ENCODE measurements around the gene EFR3B. TPM values are rescaled to one million over a fixed set of nuclear protein-coding genes. Genes with fewer than 3 reads are reported as not detected.
"Not testable (repeated sequence)": the region's sequence is repeated elsewhere in the genome, so short reads cannot be mapped to it uniquely, and the experiment has no call there.

The EFR3B gene, protein sequence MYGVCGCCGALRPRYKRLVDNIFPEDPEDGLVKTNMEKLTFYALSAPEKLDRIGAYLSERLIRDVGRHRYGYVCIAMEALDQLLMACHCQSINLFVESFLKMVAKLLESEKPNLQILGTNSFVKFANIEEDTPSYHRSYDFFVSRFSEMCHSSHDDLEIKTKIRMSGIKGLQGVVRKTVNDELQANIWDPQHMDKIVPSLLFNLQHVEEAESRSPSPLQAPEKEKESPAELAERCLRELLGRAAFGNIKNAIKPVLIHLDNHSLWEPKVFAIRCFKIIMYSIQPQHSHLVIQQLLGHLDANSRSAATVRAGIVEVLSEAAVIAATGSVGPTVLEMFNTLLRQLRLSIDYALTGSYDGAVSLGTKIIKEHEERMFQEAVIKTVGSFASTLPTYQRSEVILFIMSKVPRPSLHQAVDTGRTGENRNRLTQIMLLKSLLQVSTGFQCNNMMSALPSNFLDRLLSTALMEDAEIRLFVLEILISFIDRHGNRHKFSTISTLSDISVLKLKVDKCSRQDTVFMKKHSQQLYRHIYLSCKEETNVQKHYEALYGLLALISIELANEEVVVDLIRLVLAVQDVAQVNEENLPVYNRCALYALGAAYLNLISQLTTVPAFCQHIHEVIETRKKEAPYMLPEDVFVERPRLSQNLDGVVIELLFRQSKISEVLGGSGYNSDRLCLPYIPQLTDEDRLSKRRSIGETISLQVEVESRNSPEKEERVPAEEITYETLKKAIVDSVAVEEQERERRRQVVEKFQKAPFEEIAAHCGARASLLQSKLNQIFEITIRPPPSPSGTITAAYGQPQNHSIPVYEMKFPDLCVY
- polyA plus RNA-seq (2013, experiment 1 of 2): 5.9 TPM
- polyA plus RNA-seq (2013, experiment 2 of 2): 7.7 TPM

GRCh38 chr2:25041928-25042320, at the start of gene EFR3B:
TSS of gene EFR3B (plus strand) at chr2:25042076. CDS start at chr2:25042313, 237 bp downstream.
- H3K9ac ChIP-seq (ENCODE audit: low read depth, low read length): peak within 1 kb of the TSS; percentile 73
- H3K36me3 ChIP-seq (ENCODE audit: insufficient read depth, low read length): no peaks in the 10 kb centered on the region
- H3K27me3 ChIP-seq (ENCODE audit: insufficient read depth, low read length): peaks cover 28% of the 10 kb centered on the region
- H3K4me3 ChIP-seq (ENCODE audit: low read length): peak within 1 kb of the TSS; percentile 64
- WGBS: under 1% methylated on average over 54 of the region's 54 CpGs
- no peak within 1 kb of the TSS for H3K27ac ChIP-seq (ENCODE audit: low read depth, low read length)
- H3K9me3 ChIP-seq (ENCODE audit: insufficient read depth, low read depth, low read length): no peaks in the 10 kb centered on the region
- H3K4me1 ChIP-seq (ENCODE audit: insufficient read depth, low read length): peaks cover 8% of the 10 kb centered on the region; the same call in 1 of the 2 replicates

DNA sequence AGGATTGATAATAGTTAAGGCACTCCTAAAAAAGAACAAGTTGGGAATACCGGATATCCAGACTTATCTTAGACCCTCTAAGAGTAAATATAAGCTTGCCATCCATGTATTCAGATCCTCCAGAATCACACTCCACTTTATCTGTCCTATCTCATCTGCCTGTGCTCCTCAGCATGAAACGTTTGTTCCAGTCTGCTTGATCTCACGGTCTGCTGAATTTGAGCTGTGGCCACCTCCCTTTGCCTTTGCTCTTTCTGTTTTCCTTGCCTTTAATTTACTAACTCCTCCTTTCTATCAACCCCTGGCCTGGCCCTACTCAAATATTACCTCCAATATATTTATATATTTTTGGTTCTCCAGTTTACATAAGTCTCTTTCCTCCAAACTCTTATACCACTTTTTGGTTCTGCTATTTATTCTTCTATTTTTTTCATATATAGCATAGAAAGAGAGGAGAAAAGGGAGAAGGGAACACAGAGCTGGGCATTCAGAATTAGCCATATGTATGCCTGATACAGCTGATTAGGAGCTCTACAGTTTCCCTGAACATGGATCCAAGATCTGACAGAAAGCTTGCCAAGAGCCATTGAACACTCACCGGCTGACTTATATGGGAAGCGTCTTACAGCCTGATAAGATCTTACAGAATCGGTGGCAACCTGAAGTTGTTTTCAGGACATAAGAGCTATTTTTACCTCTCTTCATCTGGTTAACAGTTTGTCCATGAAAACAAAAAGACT, 48.3 kb upstream of the EFR3B start:
- no peaks in the 10 kb centered on the region for H3K4me1 ChIP-seq (ENCODE audit: insufficient read depth, low read length)
- no peak overlapping the region for H3K27ac ChIP-seq (ENCODE audit: low read depth, low read length)
- 81% methylated on average over 6 of the region's 6 CpGs for WGBS
- H3K4me3 ChIP-seq (ENCODE audit: low read length): no peak overlapping the region
- H3K9me3 ChIP-seq (ENCODE audit: insufficient read depth, low read depth, low read length): no peaks in the 10 kb centered on the region
- no peak overlapping the region for H3K9ac ChIP-seq (ENCODE audit: low read depth, low read length)
- no peaks in the 10 kb centered on the region for H3K27me3 ChIP-seq (ENCODE audit: insufficient read depth, low read length)
- no peaks in the 10 kb centered on the region for H3K36me3 ChIP-seq (ENCODE audit: insufficient read depth, low read length)

- H3K4me3 ChIP-seq (ENCODE audit: low read length): no peak overlapping the region
- no peak overlapping the region for H3K27ac ChIP-seq (ENCODE audit: low read depth, low read length)
- H3K9me3 ChIP-seq (ENCODE audit: insufficient read depth, low read depth, low read length): no peaks in the 10 kb centered on the region
- no peaks in the 10 kb centered on the region for H3K36me3 ChIP-seq (ENCODE audit: insufficient read depth, low read length)
- no peaks in the 10 kb centered on the region for H3K27me3 ChIP-seq (ENCODE audit: insufficient read depth, low read length)
- no peak overlapping the region for H3K9ac ChIP-seq (ENCODE audit: low read depth, low read length)
- WGBS: 85% methylated on average over 1 of the region's 1 CpG
- no peaks in the 10 kb centered on the region for H3K4me1 ChIP-seq (ENCODE audit: insufficient read depth, low read length)
Observed at GRCh38 chr2:24994146-24994724, 47.6 kb upstream of the EFR3B start.

DNA sequence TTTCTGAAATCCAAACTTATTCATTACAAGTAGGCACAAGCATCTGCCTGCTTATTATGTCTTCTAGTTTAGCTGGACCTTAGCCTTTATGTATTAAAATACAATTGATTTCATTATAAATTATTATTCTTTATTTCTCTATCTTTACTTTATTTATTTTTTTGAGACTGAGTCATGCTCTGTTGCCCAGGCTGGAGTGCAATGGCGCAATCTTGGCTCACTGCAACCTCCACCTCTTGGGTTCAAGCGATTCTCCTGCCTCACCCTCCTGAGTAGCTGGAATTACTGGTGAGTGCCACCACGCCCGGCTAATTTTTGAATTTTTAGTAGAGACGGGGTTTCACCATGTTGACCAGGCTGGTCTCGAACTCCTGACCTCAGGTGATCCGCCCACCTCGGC, 42.8 kb upstream of the EFR3B start:
- not testable (repeated sequence) for H3K27me3 ChIP-seq (ENCODE audit: insufficient read depth, low read length); H3K4me3 ChIP-seq (ENCODE audit: low read length); H3K9me3 ChIP-seq (ENCODE audit: insufficient read depth, low read depth, low read length); H3K27ac ChIP-seq (ENCODE audit: low read depth, low read length); H3K9ac ChIP-seq (ENCODE audit: low read depth, low read length); H3K4me1 ChIP-seq (ENCODE audit: insufficient read depth, low read length); H3K36me3 ChIP-seq (ENCODE audit: insufficient read depth, low read length)
- WGBS: 83% methylated on average over 7 of the region's 8 CpGs

DNA sequence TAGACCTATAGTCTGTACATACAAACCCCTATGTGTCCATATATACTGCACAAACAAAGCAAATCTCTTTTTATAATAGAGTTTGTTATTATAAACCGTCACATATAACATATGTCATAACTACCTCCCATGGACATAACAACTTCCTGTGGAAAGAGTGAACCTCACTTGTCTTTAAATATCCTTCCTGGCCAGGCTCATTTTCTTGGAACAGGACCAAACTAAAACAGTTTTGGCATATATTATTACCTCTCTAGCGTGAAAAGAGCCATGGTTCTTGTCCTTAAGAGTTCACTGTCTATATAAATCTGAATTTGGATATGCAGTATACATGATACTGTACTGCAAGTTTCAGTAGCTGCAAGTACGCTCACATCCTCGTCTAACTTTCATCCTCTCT, 41.8 kb upstream of the EFR3B start:
- no peaks in the 10 kb centered on the region for H3K9me3 ChIP-seq (ENCODE audit: insufficient read depth, low read depth, low read length)
- no peak overlapping the region for H3K9ac ChIP-seq (ENCODE audit: low read depth, low read length)
- H3K4me1 ChIP-seq (ENCODE audit: insufficient read depth, low read length): no peaks in the 10 kb centered on the region; the same call in 1 of the 2 replicates
- no peak overlapping the region for H3K4me3 ChIP-seq (ENCODE audit: low read length)
- 95% methylated on average over 2 of the region's 4 CpGs for WGBS
- H3K27me3 ChIP-seq (ENCODE audit: insufficient read depth, low read length): no peaks in the 10 kb centered on the region
- no peak overlapping the region for H3K27ac ChIP-seq (ENCODE audit: low read depth, low read length)
- no peaks in the 10 kb centered on the region for H3K36me3 ChIP-seq (ENCODE audit: insufficient read depth, low read length)

DNA sequence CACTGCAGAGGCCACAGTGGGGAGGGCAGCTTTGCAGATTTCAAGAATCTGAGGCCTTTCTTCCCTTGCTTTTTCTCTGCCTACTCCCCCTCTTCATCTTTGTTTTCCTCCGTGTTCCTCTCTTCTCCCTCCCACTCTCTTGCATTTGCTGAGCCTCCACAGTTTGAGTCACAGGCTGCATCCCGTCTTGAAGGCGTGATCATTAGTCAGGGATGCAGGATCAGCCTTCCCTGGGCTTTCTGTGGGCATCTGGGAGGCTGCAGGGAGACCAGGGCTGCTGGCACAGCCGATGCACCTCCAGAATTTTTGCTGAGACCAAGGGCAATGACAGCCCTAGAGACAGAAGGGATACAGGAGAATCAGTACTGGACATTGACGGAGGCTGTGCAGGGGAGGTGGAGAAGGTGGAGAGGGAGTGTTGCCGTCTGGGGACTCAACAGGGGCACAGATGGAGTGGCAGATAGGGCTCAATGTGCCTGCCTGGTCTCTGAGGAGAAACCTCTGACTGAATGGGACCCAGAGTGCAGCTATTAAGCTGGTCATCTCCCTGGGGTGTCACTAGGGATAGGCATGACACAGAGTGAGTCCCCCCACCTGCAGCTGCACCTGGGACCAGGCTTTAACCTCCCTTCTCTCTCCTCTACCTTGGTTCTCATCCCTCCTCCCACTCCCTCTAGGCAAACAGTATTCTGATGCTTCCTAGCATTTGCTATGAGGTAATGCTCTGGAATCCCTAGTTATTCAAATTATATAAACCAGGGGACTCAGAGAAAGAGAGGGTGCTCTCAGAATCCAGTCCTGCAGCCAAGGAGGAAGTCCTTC, 41.2 kb upstream of the EFR3B start:
- Histone ChIP-seq H3K4me3 (ENCODE audit: low read length) (no peak overlapping the region), H3K27ac (ENCODE audit: low read depth, low read length) (no peak overlapping the region), H3K4me1 (ENCODE audit: insufficient read depth, low read length) (no peaks in the 10 kb centered on the region; the same call in 1 of the 2 replicates), H3K9me3 (ENCODE audit: insufficient read depth, low read depth, low read length) (no peaks in the 10 kb centered on the region), H3K9ac (ENCODE audit: low read depth, low read length) (no peak overlapping the region), H3K27me3 (ENCODE audit: insufficient read depth, low read length) (no peaks in the 10 kb centered on the region), H3K36me3 (ENCODE audit: insufficient read depth, low read length) (no peaks in the 10 kb centered on the region)
- 70% methylated on average over 6 of the region's 6 CpGs for WGBS

DNA sequence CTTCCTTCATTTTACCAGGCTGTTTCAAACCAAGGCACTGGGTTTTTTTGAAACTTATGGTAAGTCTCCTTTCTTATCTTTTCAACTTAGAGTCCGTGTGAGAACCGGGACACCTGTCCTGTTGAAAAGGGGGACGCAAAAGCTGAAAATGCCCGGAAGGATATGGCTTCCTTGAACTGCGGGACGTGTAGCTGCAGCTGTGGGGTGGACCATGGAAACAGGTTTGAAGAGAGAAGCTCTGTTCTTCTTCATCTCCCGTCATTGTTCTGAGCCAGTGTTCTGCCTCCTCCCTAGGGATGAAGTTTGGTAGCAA, 40.6 kb upstream of the EFR3B start:
- Histone ChIP-seq H3K36me3 (ENCODE audit: insufficient read depth, low read length) (no peaks in the 10 kb centered on the region), H3K4me3 (ENCODE audit: low read length) (no peak overlapping the region), H3K27ac (ENCODE audit: low read depth, low read length) (no peak overlapping the region), H3K4me1 (ENCODE audit: insufficient read depth, low read length) (no peaks in the 10 kb centered on the region; the same call in 1 of the 2 replicates), H3K9me3 (ENCODE audit: insufficient read depth, low read depth, low read length) (no peaks in the 10 kb centered on the region), H3K9ac (ENCODE audit: low read depth, low read length) (no peak overlapping the region), H3K27me3 (ENCODE audit: insufficient read depth, low read length) (no peaks in the 10 kb centered on the region)
- 85% methylated on average over 7 of the region's 7 CpGs for WGBS

GRCh38 chr2:25002066-25002465, 39.8 kb upstream of the EFR3B start:
- Histone ChIP-seq H3K9ac (ENCODE audit: low read depth, low read length) (no peak overlapping the region), H3K36me3 (ENCODE audit: insufficient read depth, low read length) (no peaks in the 10 kb centered on the region), H3K4me1 (ENCODE audit: insufficient read depth, low read length) (no peaks in the 10 kb centered on the region; the same call in 1 of the 2 replicates), H3K27ac (ENCODE audit: low read depth, low read length) (no peak overlapping the region), H3K9me3 (ENCODE audit: insufficient read depth, low read depth, low read length) (no peaks in the 10 kb centered on the region), H3K27me3 (ENCODE audit: insufficient read depth, low read length) (no peaks in the 10 kb centered on the region), H3K4me3 (ENCODE audit: low read length) (no peak overlapping the region)
- 80% methylated on average over 1 of the region's 1 CpG for WGBS

GRCh38 chr2:25009954-25010353, 31.9 kb upstream of the EFR3B start:
- Histone ChIP-seq H3K36me3 (ENCODE audit: insufficient read depth, low read length) (no peaks in the 10 kb centered on the region), H3K9ac (ENCODE audit: low read depth, low read length) (no peak overlapping the region), H3K27me3 (ENCODE audit: insufficient read depth, low read length) (no peaks in the 10 kb centered on the region), H3K4me3 (ENCODE audit: low read length) (no peak overlapping the region), H3K27ac (ENCODE audit: low read depth, low read length) (no peak overlapping the region), H3K9me3 (ENCODE audit: insufficient read depth, low read depth, low read length) (no peaks in the 10 kb centered on the region), H3K4me1 (ENCODE audit: insufficient read depth, low read length) (no peaks in the 10 kb centered on the region)
- WGBS: 89% methylated on average over 11 of the region's 11 CpGs

GRCh38 chr2:25011342-25011741, 30.5 kb upstream of the EFR3B start:
- WGBS: 96% methylated on average over 2 of the region's 2 CpGs
- H3K4me3 ChIP-seq (ENCODE audit: low read length); H3K9ac ChIP-seq (ENCODE audit: low read depth, low read length); H3K27ac ChIP-seq (ENCODE audit: low read depth, low read length); H3K9me3 ChIP-seq (ENCODE audit: insufficient read depth, low read depth, low read length); H3K27me3 ChIP-seq (ENCODE audit: insufficient read depth, low read length); H3K36me3 ChIP-seq (ENCODE audit: insufficient read depth, low read length); H3K4me1 ChIP-seq (ENCODE audit: insufficient read depth, low read length): not testable (repeated sequence)

All from HUES64 (cell line).